Measurements from ENCODE around the gene RAPGEF6. TPM values are rescaled to one million over a fixed set of nuclear protein-coding genes. Genes with fewer than 3 reads are reported as not detected.
A peak's percentile ranks its signal among the peaks of the same experiment; 100 is the strongest.

RAPGEF6 gene
- total and polyA plus RNA-seq, 9 of the 15 experiments (the other 6 are each of a cell fraction or from before 2014, with no cell fraction given), result 2.7 to 23.4 (median 12.7) TPM

- TF ChIP-seq REST (IDR thresholded peaks at IDR 0.05; ENCODE audit: borderline replicate concordance) (peak; percentile 65), REST (CRISPR knock-in tag; IDR thresholded peaks at IDR 0.05; ENCODE audit: low read depth) (no peak), CBX1 (IDR thresholded peaks at IDR 0.05; ENCODE audit: low read depth) (peak; percentile 54; the same call in 1 of the 2 replicates), RB1 (IDR thresholded peaks at IDR 0.05; ENCODE audit: low read depth) (peak; percentile 61; the same call in 1 of the 2 replicates), RNF2 (IDR thresholded peaks at IDR 0.05) (0 out of 2 replicates have a peak, but pooled peaks have one; percentile 23), TCFL5 (CRISPR knock-in tag; conservative IDR thresholded peaks at IDR 0.05) (no peak), GABPB1 (CRISPR knock-in tag; IDR thresholded peaks at IDR 0.05) (no peak), ZNF592 (IDR thresholded peaks at IDR 0.05) (peak; percentile 60), FOXM1 (IDR thresholded peaks at IDR 0.05; ENCODE audit: low read depth) (peak; percentile 61; the same call in 1 of the 2 replicates), FOXM1 (CRISPR knock-in tag; IDR thresholded peaks at IDR 0.05; ENCODE audit: low read depth) (no peak), ZNF324 (CRISPR knock-in tag; IDR thresholded peaks at IDR 0.05) (0 out of 2 replicates have a peak, but pooled peaks have one; percentile 38)
- TF ChIP-seq, protein P1, sequence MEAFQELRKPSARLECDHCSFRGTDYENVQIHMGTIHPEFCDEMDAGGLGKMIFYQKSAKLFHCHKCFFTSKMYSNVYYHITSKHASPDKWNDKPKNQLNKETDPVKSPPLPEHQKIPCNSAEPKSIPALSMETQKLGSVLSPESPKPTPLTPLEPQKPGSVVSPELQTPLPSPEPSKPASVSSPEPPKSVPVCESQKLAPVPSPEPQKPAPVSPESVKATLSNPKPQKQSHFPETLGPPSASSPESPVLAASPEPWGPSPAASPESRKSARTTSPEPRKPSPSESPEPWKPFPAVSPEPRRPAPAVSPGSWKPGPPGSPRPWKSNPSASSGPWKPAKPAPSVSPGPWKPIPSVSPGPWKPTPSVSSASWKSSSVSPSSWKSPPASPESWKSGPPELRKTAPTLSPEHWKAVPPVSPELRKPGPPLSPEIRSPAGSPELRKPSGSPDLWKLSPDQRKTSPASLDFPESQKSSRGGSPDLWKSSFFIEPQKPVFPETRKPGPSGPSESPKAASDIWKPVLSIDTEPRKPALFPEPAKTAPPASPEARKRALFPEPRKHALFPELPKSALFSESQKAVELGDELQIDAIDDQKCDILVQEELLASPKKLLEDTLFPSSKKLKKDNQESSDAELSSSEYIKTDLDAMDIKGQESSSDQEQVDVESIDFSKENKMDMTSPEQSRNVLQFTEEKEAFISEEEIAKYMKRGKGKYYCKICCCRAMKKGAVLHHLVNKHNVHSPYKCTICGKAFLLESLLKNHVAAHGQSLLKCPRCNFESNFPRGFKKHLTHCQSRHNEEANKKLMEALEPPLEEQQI (IDR thresholded peaks at IDR 0.05), result peak; percentile 38; the same call in 1 of the 2 replicates
Measured at GRCh38 chr5:131382407-131383395, 252.3 kb downstream of the RAPGEF6 start (continued).

Measured in K562 (cell line).